T-helper 1 cell treated with Interleukin-12 subunit alpha and Interleukin-12 subunit beta and Interleukin-4 antibody, amounts not matched to agents 30 ng/mL and 1 ng/mL, for 36 hours (primary cell): ENCODE data around the gene ENTR1. TPM values are rescaled to one million over a fixed set of nuclear protein-coding genes. Genes with fewer than 3 reads are reported as not detected.

ENCODE experiments used
- total RNA-seq: library from RNA; stranded (reverse); gene quantifications from 2 replicates; pipeline ENCODE4 v1.2.3, GENCODE V29; 2022

The ENTR1 gene
- total RNA-seq, 1 donor from 2014 or later, result 45.4 TPM

Other genes starting within 250 kb of the ENTR1 start
- not detected in 2 replicates for gene LHX3, start 205.5 kb downstream of the ENTR1 start, total RNA-seq
- gene QSOX2, start 164.8 kb downstream of the ENTR1 start, total RNA-seq, result 16.0 and 16.3 TPM in 2 replicates
- not detected in 2 replicates for gene CCDC187, start 106.5 kb downstream of the ENTR1 start, total RNA-seq
- 5.9 and 6.1 TPM in 2 replicates for gene GPSM1, start 83.1 kb downstream of the ENTR1 start, total RNA-seq
- gene DNLZ, start 46.9 kb downstream of the ENTR1 start, total RNA-seq, result 17.2 and 18.3 TPM in 2 replicates
- gene CARD9, start 36.9 kb downstream of the ENTR1 start, total RNA-seq, result 1.3 and 1.6 TPM in 2 replicates
- 16.0 and 16.2 TPM in 2 replicates for gene SNAPC4, start 10.4 kb downstream of the ENTR1 start, total RNA-seq
- 52.5 and 54.5 TPM in 2 replicates for gene PMPCA, start within 50 bp of the ENTR1 start, total RNA-seq
- 23.2 and 23.8 TPM in 2 replicates for gene INPP5E, start 29.2 kb upstream of the ENTR1 start, total RNA-seq
- gene SEC16A, start 72.4 kb upstream of the ENTR1 start, total RNA-seq, result 89.4 and 92.9 TPM in 2 replicates
- 80.8 and 84.4 TPM in 2 replicates for gene NOTCH1, start 135.4 kb upstream of the ENTR1 start, total RNA-seq